Testis (tissue), 2 donors: ENCODE measurements around the gene MTA1.

Experiments used
- CTCF ChIP-seq, 3 experiments: fragments of 450-650 bp in 2 of 3; fragments of 200-600 bp in 1 of 3; sonication (generic) in 1 of 3; IDR thresholded peaks; one replicate each; pipeline ENCODE4 v1.5.1; 2016 to 2019; ENCODE audit warnings: antibody characterized with exemption in 3 of 3, mild to moderate bottlenecking in 2 of 3, moderate library complexity in 1 of 3
- POLR2A ChIP-seq: fragments of 450-650 bp; IDR thresholded peaks from one replicate; pipeline ENCODE4 v1.6.1; 2017; ENCODE audit warnings: antibody characterized with exemption, mild to moderate bottlenecking, moderate library complexity

- TF ChIP-seq CTCF (IDR thresholded peaks at IDR 0.05) (no peak), POLR2A (no peak)
Measured at GRCh38 chr14:105420101-105420973, 710 bp downstream of the MTA1 start.
